K562 (cell line): ENCODE results near the gene CEACAM20. TPM values are rescaled to one million over a fixed set of nuclear protein-coding genes. Genes with fewer than 3 reads are reported as not detected.

Source experiments
- GABPA ChIP-seq: fragments of 200-800 bp; sonication (Bioruptor generic); conservative IDR thresholded peaks from 2 replicates; pipeline ENCODE4 v1.6.1; 2016; ENCODE audit warnings: low read depth, missing genetic modification characterization, missing compliant biosample characterization
- KDM5B ChIP-seq: fragments of 200-600 bp; sonication (generic); IDR thresholded peaks from 2 replicates; pipeline ENCODE4 v1.6.1; 2012; ENCODE audit warnings: low read depth, mild to moderate bottlenecking, moderate library complexity, low read length, control low read depth, inconsistent platforms; ENCODE audit not compliant: insufficient replicate concordance
- KLF16 ChIP-seq: IDR thresholded peaks from 2 replicates; pipeline ENCODE4 v1.6.1; 2016; ENCODE audit warnings: antibody characterized with exemption
- MCM5 ChIP-seq: fragments of 450-650 bp; IDR thresholded peaks from 2 replicates; pipeline ENCODE4 v1.6.1; 2016; ENCODE audit warnings: low read depth
- NFATC3 ChIP-seq: fragments of 450-650 bp; IDR thresholded peaks from 2 replicates; pipeline ENCODE4 v1.6.1; 2017; ENCODE audit warnings: mild to moderate bottlenecking
- RBM34 ChIP-seq: fragments of 200-400 bp; formaldehyde crosslinking; IDR thresholded peaks from 2 replicates; pipeline ENCODE4 v1.6.1; 2018; ENCODE audit warnings: low read length, borderline replicate concordance; ENCODE audit not compliant: insufficient read depth
- RNF2 ChIP-seq: sonication (generic); IDR thresholded peaks from 2 replicates; pipeline ENCODE4 v1.6.1; 2016
- TEAD2 ChIP-seq: fragments of 450-650 bp; IDR thresholded peaks from 2 replicates; pipeline ENCODE4 v1.6.1; 2016; ENCODE audit warnings: missing genetic modification characterization, control low read depth, missing compliant biosample characterization
- ZBTB8A ChIP-seq: fragments of 450-650 bp; IDR thresholded peaks from 2 replicates; pipeline ENCODE4 v1.6.1; 2018; ENCODE audit warnings: mild to moderate bottlenecking, moderate library complexity; ENCODE audit not compliant: partially characterized antibody
- ZFX ChIP-seq: sonication (generic); formaldehyde crosslinking; IDR thresholded peaks from 2 replicates; pipeline ENCODE4 v1.8.0; 2022; ENCODE audit warnings: mild to moderate bottlenecking, missing genetic modification reagents, moderate library complexity
- ZNF282 ChIP-seq: sonication (generic); formaldehyde crosslinking; IDR thresholded peaks from 2 replicates; pipeline ENCODE4 v1.8.1; 2023; ENCODE audit warnings: missing genetic modification reagents
- ZNF507 ChIP-seq: conservative IDR thresholded peaks from 2 replicates; pipeline ENCODE4 v1.6.1; 2017; ENCODE audit warnings: missing genetic modification characterization, missing compliant biosample characterization
- ZNF696 ChIP-seq: fragments of 250-450 bp; sonication (Bioruptor Pico); conservative IDR thresholded peaks from 2 replicates; pipeline ENCODE4 v1.4.0; 2020; ENCODE audit warnings: mild to moderate bottlenecking, moderate library complexity
- ZSCAN29 ChIP-seq: fragments of 450-650 bp; IDR thresholded peaks from 2 replicates; pipeline ENCODE4 v1.6.1; 2017
- polyA plus RNA-seq, 8 experiments: library from polyadenylated mRNA; depleted of rRNA in 4 of 8; stranded (reverse) in 5 of 8; unstranded in 3 of 8; fragments of >200 nt; fragmentation: Nextera tagmentation in 2 of 8; fragmentation: Illumina TruSeq in 1 of 8; extraction: Ambion mirVana in 2 of 8; extraction: Trizol in 1 of 8; gene quantifications; 2 replicates each; pipeline versions ENCODE4 v1.2.1 to v1.2.3, GENCODE V29; 2011 to 2014; ENCODE audit warnings: inconsistent platforms in 1 of 8, missing spikeins in 1 of 8
- total RNA-seq, 7 experiments: library from RNA; depleted of rRNA in 6 of 7; stranded (reverse); fragments of >200 nt in 6 of 7; fragmentation: Illumina TruSeq in 2 of 7; extraction: Trizol in 2 of 7; gene quantifications; 2 replicates each; pipeline versions ENCODE4 v1.2.1 to v1.2.3, GENCODE V29; 2011 to 2021; ENCODE audit warnings: low replicate concordance in 1 of 7
- TF ChIP-seq, protein P1 (sequence below): IDR thresholded peaks from 3 replicates; pipeline ENCODE4 v1.6.1; 2011; ENCODE audit warnings: borderline replicate concordance, mild to moderate bottlenecking, moderate library complexity; ENCODE audit not compliant: insufficient read length; ENCODE audit errors: extremely low read depth
- TF ChIP-seq, protein P2 (sequence below): fragments of 250-450 bp; sonication (Bioruptor Pico); IDR thresholded peaks from 2 replicates; pipeline ENCODE4 v1.8.0; 2022; ENCODE audit warnings: moderate library complexity, mild to moderate bottlenecking, inconsistent platforms
- TF ChIP-seq, protein P3 (sequence below), 2 experiments: fragments of 450-650 bp; conservative IDR thresholded peaks; 2 replicates each; pipeline ENCODE4 v1.6.1; 2017; ENCODE audit warnings: mild to moderate bottlenecking in 2 of 2, moderate library complexity in 2 of 2
- TF ChIP-seq, protein P4 (sequence below), 2 experiments: fragments of 450-650 bp in 1 of 2; sonication (generic) in 1 of 2; formaldehyde crosslinking in 1 of 2; IDR thresholded peaks in 1 of 2; conservative IDR thresholded peaks in 1 of 2; 2 replicates each; pipeline versions ENCODE4 v1.6.1 to v1.8.1; 2016 to 2023; ENCODE audit warnings: mild to moderate bottlenecking in 2 of 2, moderate library complexity in 2 of 2, inconsistent platforms in 1 of 2, missing genetic modification reagents in 1 of 2
- TF ChIP-seq, protein P5 (sequence below): IDR thresholded peaks from 2 replicates; pipeline ENCODE4 v1.6.1; 2011; ENCODE audit not compliant: insufficient read length; ENCODE audit errors: extremely low read depth

CEACAM20 gene
- total and polyA plus RNA-seq, 9 of the 15 experiments (the other 6 are each of a cell fraction or from before 2014, with no cell fraction given) = not detected

DNA sequence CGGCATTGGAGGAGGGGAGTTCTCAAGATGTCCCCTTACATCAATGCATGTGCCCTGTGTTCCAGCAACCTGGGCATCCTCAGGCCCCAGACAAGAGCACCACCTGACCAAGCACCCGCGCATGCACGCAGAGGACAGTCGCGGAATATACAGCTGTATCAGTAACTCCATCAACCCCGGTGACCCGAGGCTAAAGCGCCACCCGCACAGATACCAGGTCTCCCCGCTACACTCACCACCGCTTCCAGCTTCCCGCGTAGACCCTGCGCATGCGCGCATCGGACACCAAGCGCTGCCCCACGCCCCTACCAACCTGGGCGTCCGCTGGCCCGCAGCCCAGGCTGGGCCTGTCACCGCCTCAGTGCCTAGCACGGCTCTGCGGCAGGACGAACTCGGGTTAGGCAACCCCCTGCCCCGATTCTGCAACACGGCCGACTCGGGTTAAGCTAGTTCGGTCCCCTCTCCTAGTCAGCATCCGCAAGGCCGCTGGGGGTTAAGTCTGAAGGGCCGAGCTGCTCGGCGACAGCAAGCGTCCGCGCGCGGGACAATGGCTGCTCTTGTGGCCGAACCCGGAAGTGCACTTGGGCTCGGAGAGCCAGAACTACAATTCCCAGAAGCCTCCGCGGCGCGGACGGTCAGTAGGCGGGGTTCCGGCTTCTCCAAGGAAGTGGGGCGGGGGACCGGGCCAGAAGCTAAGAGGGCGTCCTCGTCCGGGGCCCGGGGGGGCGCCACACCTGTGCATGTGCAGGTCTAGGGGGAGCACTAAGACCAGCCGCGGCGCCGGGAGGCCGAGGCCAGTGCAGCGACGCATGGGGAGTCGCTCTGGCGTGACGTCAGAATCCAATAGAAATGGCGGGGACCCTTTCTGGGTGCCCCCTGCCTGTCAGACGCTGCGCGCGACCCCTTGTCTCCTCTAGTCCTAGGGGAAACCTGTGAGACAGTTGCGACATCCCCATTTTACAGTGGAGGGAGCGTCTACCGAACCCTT lies 29.2 kb downstream of the CEACAM20 start, which contains the start of gene ZNF180 (continued):
- TF ChIP-seq, protein P1, sequence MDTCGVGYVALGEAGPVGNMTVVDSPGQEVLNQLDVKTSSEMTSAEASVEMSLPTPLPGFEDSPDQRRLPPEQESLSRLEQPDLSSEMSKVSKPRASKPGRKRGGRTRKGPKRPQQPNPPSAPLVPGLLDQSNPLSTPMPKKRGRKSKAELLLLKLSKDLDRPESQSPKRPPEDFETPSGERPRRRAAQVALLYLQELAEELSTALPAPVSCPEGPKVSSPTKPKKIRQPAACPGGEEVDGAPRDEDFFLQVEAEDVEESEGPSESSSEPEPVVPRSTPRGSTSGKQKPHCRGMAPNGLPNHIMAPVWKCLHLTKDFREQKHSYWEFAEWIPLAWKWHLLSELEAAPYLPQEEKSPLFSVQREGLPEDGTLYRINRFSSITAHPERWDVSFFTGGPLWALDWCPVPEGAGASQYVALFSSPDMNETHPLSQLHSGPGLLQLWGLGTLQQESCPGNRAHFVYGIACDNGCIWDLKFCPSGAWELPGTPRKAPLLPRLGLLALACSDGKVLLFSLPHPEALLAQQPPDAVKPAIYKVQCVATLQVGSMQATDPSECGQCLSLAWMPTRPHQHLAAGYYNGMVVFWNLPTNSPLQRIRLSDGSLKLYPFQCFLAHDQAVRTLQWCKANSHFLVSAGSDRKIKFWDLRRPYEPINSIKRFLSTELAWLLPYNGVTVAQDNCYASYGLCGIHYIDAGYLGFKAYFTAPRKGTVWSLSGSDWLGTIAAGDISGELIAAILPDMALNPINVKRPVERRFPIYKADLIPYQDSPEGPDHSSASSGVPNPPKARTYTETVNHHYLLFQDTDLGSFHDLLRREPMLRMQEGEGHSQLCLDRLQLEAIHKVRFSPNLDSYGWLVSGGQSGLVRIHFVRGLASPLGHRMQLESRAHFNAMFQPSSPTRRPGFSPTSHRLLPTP = no peak
- TF ChIP-seq ZNF282 (no peak), ZBTB8A (no peak), RBM34 (no peak), KDM5B (peak; percentile 76), RNF2 (peak; percentile 66), KLF16 (no peak), ZNF696 (CRISPR knock-in tag) (no peak), ZNF507 (tag) (no peak), ZSCAN29 (peak; percentile 64; the same call in 1 of the 2 replicates), TEAD2 (tag) (no peak), ZFX (CRISPR knock-in tag) (peak; percentile 98), NFATC3 (no peak), GABPA (peak; percentile 97), MCM5 (no peak)
- TF ChIP-seq, protein P2, sequence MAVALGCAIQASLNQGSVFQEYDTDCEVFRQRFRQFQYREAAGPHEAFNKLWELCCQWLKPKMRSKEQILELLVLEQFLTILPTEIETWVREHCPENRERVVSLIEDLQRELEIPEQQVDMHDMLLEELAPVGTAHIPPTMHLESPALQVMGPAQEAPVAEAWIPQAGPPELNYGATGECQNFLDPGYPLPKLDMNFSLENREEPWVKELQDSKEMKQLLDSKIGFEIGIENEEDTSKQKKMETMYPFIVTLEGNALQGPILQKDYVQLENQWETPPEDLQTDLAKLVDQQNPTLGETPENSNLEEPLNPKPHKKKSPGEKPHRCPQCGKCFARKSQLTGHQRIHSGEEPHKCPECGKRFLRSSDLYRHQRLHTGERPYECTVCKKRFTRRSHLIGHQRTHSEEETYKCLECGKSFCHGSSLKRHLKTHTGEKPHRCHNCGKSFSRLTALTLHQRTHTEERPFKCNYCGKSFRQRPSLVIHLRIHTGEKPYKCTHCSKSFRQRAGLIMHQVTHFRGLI = no peak
- TF ChIP-seq, protein P3, sequence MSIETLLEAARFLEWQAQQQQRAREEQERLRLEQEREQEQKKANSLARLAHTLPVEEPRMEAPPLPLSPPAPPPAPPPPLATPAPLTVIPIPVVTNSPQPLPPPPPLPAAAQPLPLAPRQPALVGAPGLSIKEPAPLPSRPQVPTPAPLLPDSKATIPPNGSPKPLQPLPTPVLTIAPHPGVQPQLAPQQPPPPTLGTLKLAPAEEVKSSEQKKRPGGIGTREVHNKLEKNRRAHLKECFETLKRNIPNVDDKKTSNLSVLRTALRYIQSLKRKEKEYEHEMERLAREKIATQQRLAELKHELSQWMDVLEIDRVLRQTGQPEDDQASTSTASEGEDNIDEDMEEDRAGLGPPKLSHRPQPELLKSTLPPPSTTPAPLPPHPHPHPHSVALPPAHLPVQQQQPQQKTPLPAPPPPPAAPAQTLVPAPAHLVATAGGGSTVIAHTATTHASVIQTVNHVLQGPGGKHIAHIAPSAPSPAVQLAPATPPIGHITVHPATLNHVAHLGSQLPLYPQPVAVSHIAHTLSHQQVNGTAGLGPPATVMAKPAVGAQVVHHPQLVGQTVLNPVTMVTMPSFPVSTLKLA (conservative IDR thresholded peaks at IDR 0.05) = peak; percentile 85 to 93
- TF ChIP-seq, protein P4, sequence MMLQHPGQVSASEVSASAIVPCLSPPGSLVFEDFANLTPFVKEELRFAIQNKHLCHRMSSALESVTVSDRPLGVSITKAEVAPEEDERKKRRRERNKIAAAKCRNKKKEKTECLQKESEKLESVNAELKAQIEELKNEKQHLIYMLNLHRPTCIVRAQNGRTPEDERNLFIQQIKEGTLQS (IDR thresholded peaks at IDR 0.05) = peak; percentile 70
- TF ChIP-seq, protein P4 (CRISPR knock-in tag; conservative IDR thresholded peaks at IDR 0.05) = peak; percentile 78; the same call in 1 of the 2 replicates
- TF ChIP-seq, protein P5, sequence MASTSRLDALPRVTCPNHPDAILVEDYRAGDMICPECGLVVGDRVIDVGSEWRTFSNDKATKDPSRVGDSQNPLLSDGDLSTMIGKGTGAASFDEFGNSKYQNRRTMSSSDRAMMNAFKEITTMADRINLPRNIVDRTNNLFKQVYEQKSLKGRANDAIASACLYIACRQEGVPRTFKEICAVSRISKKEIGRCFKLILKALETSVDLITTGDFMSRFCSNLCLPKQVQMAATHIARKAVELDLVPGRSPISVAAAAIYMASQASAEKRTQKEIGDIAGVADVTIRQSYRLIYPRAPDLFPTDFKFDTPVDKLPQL = no peak
